Bronchial smooth muscle cell (primary cell): ENCODE data around the gene TMEM161B. TPM values are rescaled to one million over a fixed set of nuclear protein-coding genes. Genes with fewer than 3 reads are reported as not detected.

Experiments used
- total RNA-seq: library from RNA; depleted of rRNA; stranded (reverse); fragments of >200 nt; gene quantifications from 2 replicates; pipeline ENCODE4 v1.2.1, GENCODE V29; 2014

The TMEM161B gene
- total RNA-seq, result 11.2 and 11.5 TPM in 2 replicates

DNA sequence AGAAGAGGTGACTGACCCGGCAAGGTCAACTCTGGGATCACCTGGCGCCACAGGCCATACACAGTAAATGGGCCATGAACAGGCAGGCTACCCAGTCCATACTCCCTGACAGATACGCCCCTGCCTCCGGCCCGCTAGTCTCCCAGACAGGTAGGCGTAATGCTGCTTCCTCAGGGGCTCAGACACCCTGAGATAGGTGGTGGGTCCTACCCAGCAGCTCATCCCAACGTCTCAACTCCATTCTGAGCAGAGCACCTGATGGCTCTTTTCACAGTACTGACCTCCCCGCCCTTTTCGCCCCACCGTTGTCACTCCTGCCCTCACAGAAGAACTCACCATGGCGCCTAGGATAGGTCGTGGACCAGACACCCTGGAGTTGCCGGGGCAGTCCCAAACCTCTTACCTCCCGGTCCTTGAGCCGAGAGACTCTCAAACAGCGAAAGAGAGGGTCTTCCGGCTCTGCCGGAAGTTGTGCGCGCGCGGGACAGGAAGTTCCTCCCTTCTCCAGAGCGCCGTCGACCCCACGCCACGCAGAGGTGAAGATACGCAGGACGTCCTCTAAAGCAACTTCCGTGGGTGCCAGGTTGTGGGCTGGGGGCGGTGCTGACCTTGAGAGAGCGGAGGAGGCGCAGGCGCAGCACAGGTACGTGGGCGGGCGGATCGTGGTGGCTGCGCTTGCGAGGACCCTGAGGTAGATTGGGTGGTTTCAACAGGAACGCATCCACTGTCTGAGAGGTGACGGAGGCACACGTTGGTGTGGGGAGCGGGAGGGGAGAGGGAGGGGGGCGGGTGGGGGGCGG lies at the start of gene TMEM161B:
Gene TMEM161B, minus strand, starts transcription at position 461 of the 800 bp plus-strand sequence. Its CDS starts 122 bp downstream, at position 339.

